PFSK-1 (cell line): ENCODE measurements around the gene PGLYRP3.

Experiments used
- FOXP2 ChIP-seq: optimal IDR thresholded peaks from 2 replicates; pipeline ENCODE3; 2011; ENCODE audit warnings: borderline replicate concordance, control low read depth, inconsistent platforms; ENCODE audit not compliant: insufficient read depth; ENCODE audit errors: extremely low read length, extremely low read depth
- POLR2AphosphoS5 ChIP-seq: IDR thresholded peaks from 2 replicates; pipeline ENCODE4 v1.6.1; 2012; ENCODE audit warnings: low read depth, mild to moderate bottlenecking, control low read depth, low read length, moderate library complexity
- REST ChIP-seq, 2 experiments: IDR thresholded peaks; 2 replicates each; pipeline versions ENCODE4 v1.6.1 to v1.8.0; 2011 to 2012; ENCODE audit warnings: low read depth in 2 of 2, low read length in 2 of 2, control low read depth in 1 of 2, inconsistent platforms in 1 of 2, mild to moderate bottlenecking in 1 of 2, moderate library complexity in 1 of 2; ENCODE audit not compliant: insufficient read depth in 1 of 2
- SIN3A ChIP-seq: IDR thresholded peaks from 2 replicates; pipeline ENCODE4 v1.6.1; 2012; ENCODE audit warnings: mild to moderate bottlenecking, low read length, moderate library complexity, borderline replicate concordance; ENCODE audit not compliant: insufficient read depth
- TAF1 ChIP-seq: IDR thresholded peaks from 2 replicates; pipeline ENCODE4 v1.6.1; 2012; ENCODE audit warnings: low read length, control low read depth, borderline replicate concordance; ENCODE audit not compliant: insufficient read depth

The PGLYRP3 gene

GRCh38 chr1:153350321-153350957 lies 37.7 kb upstream of the PGLYRP3 start:
- TF ChIP-seq REST (IDR thresholded peaks at IDR 0.05; ENCODE audit: insufficient read depth in 1 of 2, low read depth in 2 of 2, low read length in 2 of 2) (no peak), FOXP2 (no peak), TAF1 (no peak), POLR2AphosphoS5 (no peak), SIN3A (no peak)

- TF ChIP-seq POLR2AphosphoS5 (no peak), FOXP2 (no peak), SIN3A (no peak), TAF1 (no peak), REST (IDR thresholded peaks at IDR 0.05; ENCODE audit: insufficient read depth in 1 of 2, low read depth in 2 of 2, low read length in 2 of 2) (no peak)
Measured at GRCh38 chr1:153349363-153350320, 36.9 kb upstream of the PGLYRP3 start.

GRCh38 chr1:153348511-153349362 lies 36.0 kb upstream of the PGLYRP3 start, which contains the start of gene PGLYRP4:
PGLYRP4 (minus strand) TSS chr1:153348841; CDS start chr1:153347932, 909 bp downstream.
- TF ChIP-seq REST (IDR thresholded peaks at IDR 0.05; ENCODE audit: insufficient read depth in 1 of 2, low read depth in 2 of 2, low read length in 2 of 2), result no peak
- TF ChIP-seq FOXP2, result no peak
- no peak for TF ChIP-seq POLR2AphosphoS5
- no peak for TF ChIP-seq SIN3A
- no peak for TF ChIP-seq TAF1

GRCh38 chr1:153347856-153348255 lies 35.1 kb upstream of the PGLYRP3 start:
- TF ChIP-seq POLR2AphosphoS5 (no peak), REST (IDR thresholded peaks at IDR 0.05; ENCODE audit: insufficient read depth in 1 of 2, low read depth in 2 of 2, low read length in 2 of 2) (no peak), FOXP2 (no peak), TAF1 (no peak), SIN3A (no peak)
